C4-2B (cell line): ENCODE measurements around the gene RORC.

Experiments
- CTCF ChIP-seq: fragments of 450-650 bp; conservative IDR thresholded peaks from 2 replicates; pipeline ENCODE4 v1.5.1; 2017; ENCODE audit warnings: mild to moderate bottlenecking
- ZFX ChIP-seq: fragments of 450-650 bp; IDR thresholded peaks from 2 replicates; pipeline ENCODE4 v1.6.1; 2017

GRCh38 chr1:151806170-151806569 lies 25.4 kb downstream of the RORC start:
- TF ChIP-seq CTCF (no peak), ZFX (no peak)
